Keratinocyte (primary cell): ENCODE data around the gene LRRC46. TPM values are rescaled to one million over a fixed set of nuclear protein-coding genes. Genes with fewer than 3 reads are reported as not detected.

Experiments
- DNase-seq: peaks from one replicate; pipeline ENCODE4 v3.0.0-alpha.2; 2011; ENCODE audit warnings: low read depth, missing footprints, low spot score
- FAIRE-seq: peaks from 2 replicates; lab custom pipeline; 2011; peaks lifted over from hg19 to GRCh38; lab: Jason Lieb, UNC
- H2AFZ ChIP-seq: 2 replicates; pipeline ENCODE4 v1.6.0; 2012; ENCODE audit warnings: low read length, control low read depth, inconsistent platforms; ENCODE audit not compliant: control insufficient read depth
- H3K27ac ChIP-seq: 2 replicates; pipeline ENCODE4 v1.5.1; 2011; ENCODE audit warnings: low read length; ENCODE audit not compliant: control insufficient read depth, insufficient read depth
- H3K27me3 ChIP-seq: 3 replicates; pipeline ENCODE4 v1.6.0; 2011; ENCODE audit warnings: low read length; ENCODE audit not compliant: control insufficient read depth, insufficient read depth; ENCODE audit errors: extremely low read depth
- H3K36me3 ChIP-seq, 2 experiments: 2 replicates in 1 of 2; 3 replicates in 1 of 2; pipeline ENCODE4 v1.5.1; 2011; ENCODE audit warnings: low read length in 2 of 2, mild to moderate bottlenecking in 1 of 2; ENCODE audit not compliant: control insufficient read depth in 2 of 2, insufficient read depth in 2 of 2; ENCODE audit errors: extremely low read depth in 1 of 2
- H3K4me1 ChIP-seq: 3 replicates; pipeline ENCODE4 v1.5.1; 2011; ENCODE audit warnings: low read length; ENCODE audit not compliant: control insufficient read depth, insufficient read depth; ENCODE audit errors: extremely low read depth
- H3K4me2 ChIP-seq: 3 replicates; pipeline ENCODE4 v1.6.0; 2011; ENCODE audit warnings: low read depth, low read length; ENCODE audit not compliant: control insufficient read depth, insufficient read depth; ENCODE audit errors: extremely low read depth
- H3K4me3 ChIP-seq, 3 experiments: fragments of 200-600 bp in 1 of 3; sonication (generic) in 1 of 3; 2 replicates in 2 of 3; 3 replicates in 1 of 3; pipeline ENCODE4 v1.5.1; 2011 to 2016; ENCODE audit warnings: low read length in 3 of 3, mild to moderate bottlenecking in 3 of 3, control low read depth in 2 of 3, inconsistent platforms in 1 of 3, low read depth in 1 of 3, mixed read lengths in 1 of 3, mixed run types in 1 of 3, moderate library complexity in 1 of 3; ENCODE audit not compliant: control insufficient read depth in 2 of 3, insufficient read depth in 2 of 3; ENCODE audit errors: extremely low read depth in 1 of 3
- H3K79me2 ChIP-seq: 2 replicates; pipeline ENCODE4 v1.6.0; 2012; ENCODE audit warnings: low read length; ENCODE audit not compliant: control insufficient read depth, insufficient read depth
- H3K9ac ChIP-seq: 3 replicates; pipeline ENCODE4 v1.6.0; 2011; ENCODE audit warnings: low read length; ENCODE audit not compliant: control insufficient read depth, insufficient read depth; ENCODE audit errors: extremely low read depth
- H3K9me1 ChIP-seq: 3 replicates; pipeline ENCODE4 v1.6.0; 2011; ENCODE audit warnings: low read length; ENCODE audit not compliant: control insufficient read depth, insufficient read depth; ENCODE audit errors: extremely low read depth
- H3K9me3 ChIP-seq: 2 replicates; pipeline ENCODE4 v1.5.1; 2012; ENCODE audit warnings: low read depth, low read length; ENCODE audit not compliant: control insufficient read depth
- H4K20me1 ChIP-seq: 3 replicates; pipeline ENCODE4 v1.6.0; 2011; ENCODE audit warnings: low read length; ENCODE audit not compliant: control insufficient read depth, insufficient read depth; ENCODE audit errors: extremely low read depth
- EZH2 ChIP-seq: IDR thresholded peaks from one replicate; pipeline ENCODE4 v1.6.1; 2012; ENCODE audit warnings: inconsistent platforms, mild to moderate bottlenecking, low read length, moderate library complexity
- dilution Hi-C: fragments of 300-500 bp; cut with MboI; formaldehyde crosslinking; loops from one replicate; pipeline ENCODE4 v1.7.0; 2020; ENCODE audit warnings: low sequenced_read_pairs; ENCODE audit not compliant: extremely low pct_ligation_motif_present
- polyA plus RNA-seq, 5 experiments: library from polyadenylated mRNA; depleted of rRNA in 3 of 5; stranded (reverse) in 3 of 5; stranded (forward) in 1 of 5; unstranded in 1 of 5; fragments of >200 nt; gene quantifications; 1 replicate in 1 of 5; 2 replicates in 3 of 5; 3 replicates in 1 of 5; pipeline versions ENCODE4 v1.2.1 to v1.2.3, GENCODE V29; 2011 to 2012; ENCODE audit warnings: missing spikeins in 2 of 5, low read depth in 1 of 5, low replicate concordance in 1 of 5
- TF ChIP-seq, protein P1 (sequence below), 3 experiments: IDR thresholded peaks in 1 of 3; conservative IDR thresholded peaks in 1 of 3; optimal IDR thresholded peaks in 1 of 3; 2 replicates in 2 of 3; 3 replicates in 1 of 3; pipeline versions ENCODE3 to v1.5.1; 2011; ENCODE audit warnings: low read length in 3 of 3, mild to moderate bottlenecking in 3 of 3, moderate library complexity in 2 of 3, control low read depth in 1 of 3, inconsistent platforms in 1 of 3; ENCODE audit not compliant: insufficient read depth in 2 of 3; ENCODE audit errors: extremely low read depth in 1 of 3

LRRC46 gene
- polyA plus RNA-seq, 1 donor (not counting 4 experiments of a cell fraction or from before 2014, with no cell fraction given): 0.43 TPM

DNA sequence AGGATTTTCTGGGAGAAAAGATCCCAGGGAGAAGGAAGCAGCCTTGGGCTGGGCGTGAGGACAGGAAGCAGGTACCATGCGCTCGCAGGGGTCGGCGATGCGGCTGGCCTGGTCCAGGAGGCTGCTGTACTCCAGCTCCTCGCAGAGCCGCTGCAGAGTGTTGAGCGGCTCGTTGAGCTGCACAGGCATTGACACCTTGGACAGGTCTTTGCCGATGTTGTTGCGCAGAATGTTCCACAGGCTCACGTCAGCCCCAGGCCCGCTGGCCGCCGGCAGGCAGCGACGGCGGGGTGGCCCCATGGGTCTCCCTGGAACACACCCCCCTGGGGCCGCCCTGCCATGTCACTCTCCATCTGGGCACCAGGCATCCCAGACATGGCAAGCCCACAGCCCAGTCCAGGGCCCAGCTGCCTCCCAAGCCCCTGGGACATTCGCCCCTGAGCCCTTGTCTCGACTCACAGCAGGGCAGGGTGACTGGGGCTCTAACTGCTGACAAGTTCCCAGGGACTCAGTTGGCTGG lies 17.9 kb upstream of the LRRC46 start:
- Histone ChIP-seq H3K27me3 (no peaks in the 10 kb centered on the region), H3K9me3 (no peaks in the 10 kb centered on the region), H3K9ac (no peak overlapping the region), H3K79me2 (no peaks in the 10 kb centered on the region), H3K4me1 (peaks cover 20% of the 10 kb centered on the region), H2AFZ (no peak overlapping the region), H4K20me1 (no peaks in the 10 kb centered on the region), H3K36me3 (no peaks in the 10 kb centered on the region), H3K4me3 (no peak overlapping the region), H3K4me2 (no peak overlapping the region), H3K27ac (no peak overlapping the region), H3K9me1 (peaks cover 4% of the 10 kb centered on the region)
- FAIRE-seq (no peak), DNase-seq (no peak)
- dilution Hi-C loops: no loop called here
- TF ChIP-seq, protein P1, sequence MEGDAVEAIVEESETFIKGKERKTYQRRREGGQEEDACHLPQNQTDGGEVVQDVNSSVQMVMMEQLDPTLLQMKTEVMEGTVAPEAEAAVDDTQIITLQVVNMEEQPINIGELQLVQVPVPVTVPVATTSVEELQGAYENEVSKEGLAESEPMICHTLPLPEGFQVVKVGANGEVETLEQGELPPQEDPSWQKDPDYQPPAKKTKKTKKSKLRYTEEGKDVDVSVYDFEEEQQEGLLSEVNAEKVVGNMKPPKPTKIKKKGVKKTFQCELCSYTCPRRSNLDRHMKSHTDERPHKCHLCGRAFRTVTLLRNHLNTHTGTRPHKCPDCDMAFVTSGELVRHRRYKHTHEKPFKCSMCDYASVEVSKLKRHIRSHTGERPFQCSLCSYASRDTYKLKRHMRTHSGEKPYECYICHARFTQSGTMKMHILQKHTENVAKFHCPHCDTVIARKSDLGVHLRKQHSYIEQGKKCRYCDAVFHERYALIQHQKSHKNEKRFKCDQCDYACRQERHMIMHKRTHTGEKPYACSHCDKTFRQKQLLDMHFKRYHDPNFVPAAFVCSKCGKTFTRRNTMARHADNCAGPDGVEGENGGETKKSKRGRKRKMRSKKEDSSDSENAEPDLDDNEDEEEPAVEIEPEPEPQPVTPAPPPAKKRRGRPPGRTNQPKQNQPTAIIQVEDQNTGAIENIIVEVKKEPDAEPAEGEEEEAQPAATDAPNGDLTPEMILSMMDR (optimal IDR thresholded peaks at IDR 0.05 in 1 of 3, IDR thresholded peaks at IDR 0.05 in 1 of 3, conservative IDR thresholded peaks at IDR 0.05 in 1 of 3; ENCODE audit: extremely low read depth in 1 of 3, insufficient read depth in 2 of 3, low read length in 3 of 3): no peak
- TF ChIP-seq EZH2: no peak

DNA sequence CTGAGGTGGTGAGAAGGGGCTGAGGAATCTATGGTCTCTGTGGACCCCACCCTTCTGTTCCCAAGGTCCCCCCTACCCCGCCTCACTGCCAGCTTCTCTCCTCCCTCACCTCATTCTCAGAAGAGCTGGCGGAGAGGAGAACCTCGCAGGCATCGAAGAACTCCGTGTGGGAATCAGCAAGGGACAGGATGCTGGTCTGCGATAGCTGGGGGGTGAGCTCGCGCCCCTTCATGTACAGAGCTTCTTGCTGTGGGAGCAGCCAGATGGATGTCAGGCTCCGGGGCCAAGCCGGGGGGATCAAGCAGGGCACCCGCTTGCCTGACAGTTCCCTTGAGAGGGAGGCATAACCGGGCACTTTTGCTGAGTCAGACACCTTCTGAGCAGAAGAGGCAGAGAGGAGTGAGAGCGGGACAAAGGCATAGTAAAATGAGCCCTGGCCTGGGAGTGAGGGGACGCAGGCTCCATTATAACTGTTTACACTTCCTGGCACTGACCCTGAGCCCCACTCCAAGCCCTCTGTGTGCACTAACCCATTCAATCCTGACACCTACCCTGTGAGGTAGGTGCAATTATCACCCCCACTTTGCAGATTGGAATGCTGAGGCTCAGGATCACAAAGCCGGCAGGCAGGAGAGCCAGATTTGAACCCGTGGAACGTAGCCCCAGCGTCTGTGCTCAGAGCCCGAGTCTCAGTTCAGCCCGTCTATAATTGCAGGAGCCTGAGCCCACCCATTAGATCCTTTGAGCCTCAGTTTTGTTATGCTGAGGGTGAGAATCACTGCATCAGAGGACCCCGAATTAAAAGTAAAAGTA lies 16.2 kb upstream of the LRRC46 start:
- Histone ChIP-seq H3K27me3 (no peaks in the 10 kb centered on the region), H2AFZ (no peak overlapping the region), H4K20me1 (no peaks in the 10 kb centered on the region), H3K36me3 (no peaks in the 10 kb centered on the region), H3K9me1 (peaks cover 4% of the 10 kb centered on the region), H3K27ac (no peak overlapping the region), H3K79me2 (no peaks in the 10 kb centered on the region), H3K4me3 (no peak overlapping the region), H3K9me3 (no peaks in the 10 kb centered on the region), H3K4me1 (peaks cover 10% of the 10 kb centered on the region), H3K9ac (no peak overlapping the region), H3K4me2 (no peak overlapping the region)
- dilution Hi-C loops: no loop called here
- DNase-seq (no peak), FAIRE-seq (no peak)
- TF ChIP-seq, protein P1 (optimal IDR thresholded peaks at IDR 0.05 in 1 of 3, IDR thresholded peaks at IDR 0.05 in 1 of 3, conservative IDR thresholded peaks at IDR 0.05 in 1 of 3; ENCODE audit: extremely low read depth in 1 of 3, insufficient read depth in 2 of 3, low read length in 3 of 3): no peak
- TF ChIP-seq EZH2: no peak
